ENCODE data around the gene CTNNBL1. TPM values are rescaled to one million over a fixed set of nuclear protein-coding genes. Genes with fewer than 3 reads are reported as not detected.

The CTNNBL1 gene
- total RNA-seq, 1 donor from 2014 or later: 67.0 TPM

DNA sequence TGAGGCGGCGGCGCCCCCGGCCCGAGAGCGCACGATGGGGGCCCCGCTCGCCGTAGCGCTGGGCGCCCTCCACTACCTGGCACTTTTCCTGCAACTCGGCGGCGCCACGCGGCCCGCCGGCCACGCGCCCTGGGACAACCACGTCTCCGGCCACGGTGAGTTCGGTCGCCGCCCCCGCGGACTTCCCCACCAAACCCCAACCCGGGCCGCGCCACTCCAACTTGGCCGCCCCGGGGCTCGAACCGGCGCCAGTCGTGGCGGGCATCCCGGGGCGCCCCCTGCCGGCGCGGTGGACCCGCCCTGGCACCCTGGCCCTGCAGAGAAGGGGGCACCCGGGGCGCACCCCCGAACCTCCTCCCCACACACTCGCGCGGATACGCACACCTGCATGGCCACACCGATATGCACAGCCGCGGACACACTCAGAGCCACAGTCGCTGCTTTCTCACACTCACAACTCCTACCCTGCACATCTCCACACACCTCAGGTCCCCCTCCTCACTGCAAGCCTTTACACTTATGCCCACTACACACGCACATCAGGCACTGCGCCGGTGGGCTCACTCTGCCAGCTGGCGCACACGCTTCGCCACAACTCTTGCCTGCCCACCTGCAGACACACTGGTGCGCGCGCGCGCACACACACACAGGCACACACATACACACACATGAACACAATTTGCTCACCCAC, 209.6 kb downstream of the CTNNBL1 start:
- Mint-ChIP-seq H3K27me3 (ENCODE audit: low read depth, unreplicated experiment) (peaks cover 20% of the 10 kb centered on the region), H3K4me1 (ENCODE audit: low read depth, unreplicated experiment) (peaks cover 28% of the 10 kb centered on the region), H3K36me3 (ENCODE audit: low read depth, unreplicated experiment) (no peaks in the 10 kb centered on the region), H3K27ac (ENCODE audit: unreplicated experiment) (peak overlapping the region; percentile 81), H3K9me3 (ENCODE audit: unreplicated experiment) (peaks cover 3% of the 10 kb centered on the region), H3K4me3 (ENCODE audit: unreplicated experiment) (peak overlapping the region; percentile 94)
- H3K4me3 ChIP-seq (ENCODE audit: insufficient read depth, low read depth, low read length): peak overlapping the region; percentile 31
- peaks cover 34% of the 10 kb centered on the region for H4K20me1 ChIP-seq (ENCODE audit: insufficient read depth, low read length)
- H3K4me1 ChIP-seq (ENCODE audit: insufficient read depth, low read length): peaks cover 20% of the 10 kb centered on the region
- H3K4me2 ChIP-seq (ENCODE audit: low read length): peak overlapping the region; percentile 74
- H3K27ac ChIP-seq (ENCODE audit: low read depth, low read length): no peak overlapping the region
- no peaks in the 10 kb centered on the region for H3K36me3 ChIP-seq (ENCODE audit: insufficient read depth, low read length)
- H2AFZ ChIP-seq (ENCODE audit: low read depth, low read length): peak overlapping the region; percentile 28
- no peaks in the 10 kb centered on the region for H3K79me2 ChIP-seq (ENCODE audit: insufficient read depth, low read length)
- H3K27me3 ChIP-seq (ENCODE audit: insufficient read depth, low read length): peaks cover 15% of the 10 kb centered on the region
- no peaks in the 10 kb centered on the region for H3K9me3 ChIP-seq (ENCODE audit: insufficient read depth, low read depth, low read length)
- H3K9ac ChIP-seq (ENCODE audit: low read length): no peak overlapping the region
- TF ChIP-seq EZH2 (IDR thresholded peaks at IDR 0.05; ENCODE audit: insufficient read depth, low read length): peak; percentile 59
- TF ChIP-seq, protein P1, sequence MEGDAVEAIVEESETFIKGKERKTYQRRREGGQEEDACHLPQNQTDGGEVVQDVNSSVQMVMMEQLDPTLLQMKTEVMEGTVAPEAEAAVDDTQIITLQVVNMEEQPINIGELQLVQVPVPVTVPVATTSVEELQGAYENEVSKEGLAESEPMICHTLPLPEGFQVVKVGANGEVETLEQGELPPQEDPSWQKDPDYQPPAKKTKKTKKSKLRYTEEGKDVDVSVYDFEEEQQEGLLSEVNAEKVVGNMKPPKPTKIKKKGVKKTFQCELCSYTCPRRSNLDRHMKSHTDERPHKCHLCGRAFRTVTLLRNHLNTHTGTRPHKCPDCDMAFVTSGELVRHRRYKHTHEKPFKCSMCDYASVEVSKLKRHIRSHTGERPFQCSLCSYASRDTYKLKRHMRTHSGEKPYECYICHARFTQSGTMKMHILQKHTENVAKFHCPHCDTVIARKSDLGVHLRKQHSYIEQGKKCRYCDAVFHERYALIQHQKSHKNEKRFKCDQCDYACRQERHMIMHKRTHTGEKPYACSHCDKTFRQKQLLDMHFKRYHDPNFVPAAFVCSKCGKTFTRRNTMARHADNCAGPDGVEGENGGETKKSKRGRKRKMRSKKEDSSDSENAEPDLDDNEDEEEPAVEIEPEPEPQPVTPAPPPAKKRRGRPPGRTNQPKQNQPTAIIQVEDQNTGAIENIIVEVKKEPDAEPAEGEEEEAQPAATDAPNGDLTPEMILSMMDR (IDR thresholded peaks at IDR 0.05; ENCODE audit: insufficient read depth, low read depth, low read length): peak; percentile 6
- no peak for FAIRE-seq
- DNase-seq (ENCODE audit: low read depth): no peak

DNA sequence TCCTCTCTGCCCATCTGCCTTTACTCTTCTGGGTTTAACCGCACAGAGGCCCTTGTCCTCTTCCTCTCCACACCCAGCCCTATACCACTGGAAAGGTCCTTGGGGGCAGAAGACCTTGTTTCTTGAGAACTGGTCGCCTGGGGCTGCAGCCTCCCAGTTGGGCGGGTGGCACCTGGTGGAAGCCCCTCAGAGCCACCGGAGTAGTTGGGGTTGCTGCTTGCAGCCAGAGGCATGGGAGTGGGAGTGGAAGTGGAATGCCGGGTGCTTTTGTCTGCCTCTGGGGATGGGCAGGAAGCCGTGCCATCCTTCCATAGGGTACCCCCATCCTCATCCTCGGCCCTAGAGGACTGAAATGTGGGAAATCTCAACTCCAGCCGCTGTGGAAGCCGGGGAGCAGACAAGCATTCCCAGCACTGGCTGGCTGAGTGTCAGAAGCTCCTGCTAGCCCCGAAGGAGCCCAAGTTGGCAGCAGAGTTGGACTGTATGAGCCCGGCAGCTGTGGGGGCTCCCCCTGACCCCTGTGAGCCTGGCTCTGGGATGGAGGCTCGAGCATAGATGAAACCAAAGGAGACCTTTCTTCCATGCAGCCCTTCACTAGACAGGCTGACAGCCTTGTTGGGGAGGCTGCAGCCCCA, 210.3 kb downstream of the CTNNBL1 start:
- Histone ChIP-seq H4K20me1 (ENCODE audit: insufficient read depth, low read length) (peaks cover 37% of the 10 kb centered on the region), H3K4me2 (ENCODE audit: low read length) (peak overlapping the region; percentile 74), H3K79me2 (ENCODE audit: insufficient read depth, low read length) (no peaks in the 10 kb centered on the region), H3K36me3 (ENCODE audit: insufficient read depth, low read length) (no peaks in the 10 kb centered on the region), H3K4me3 (ENCODE audit: insufficient read depth, low read depth, low read length) (no peak overlapping the region), H3K27ac (ENCODE audit: low read depth, low read length) (no peak overlapping the region), H3K27me3 (ENCODE audit: insufficient read depth, low read length) (peaks cover 15% of the 10 kb centered on the region), H2AFZ (ENCODE audit: low read depth, low read length) (no peak overlapping the region), H3K9ac (ENCODE audit: low read length) (no peak overlapping the region), H3K9me3 (ENCODE audit: insufficient read depth, low read depth, low read length) (no peaks in the 10 kb centered on the region), H3K4me1 (ENCODE audit: insufficient read depth, low read length) (peaks cover 16% of the 10 kb centered on the region)
- no peak for DNase-seq (ENCODE audit: low read depth)
- peak overlapping the region; percentile 94 for H3K4me3 Mint-ChIP-seq (ENCODE audit: unreplicated experiment)
- H3K27ac Mint-ChIP-seq (ENCODE audit: unreplicated experiment): peak overlapping the region; percentile 81
- H3K36me3 Mint-ChIP-seq (ENCODE audit: low read depth, unreplicated experiment): no peaks in the 10 kb centered on the region
- H3K9me3 Mint-ChIP-seq (ENCODE audit: unreplicated experiment): peaks cover 3% of the 10 kb centered on the region
- H3K27me3 Mint-ChIP-seq (ENCODE audit: low read depth, unreplicated experiment): peaks cover 20% of the 10 kb centered on the region
- TF ChIP-seq, protein P1 (IDR thresholded peaks at IDR 0.05; ENCODE audit: insufficient read depth, low read depth, low read length): no peak
- no peak for TF ChIP-seq EZH2 (IDR thresholded peaks at IDR 0.05; ENCODE audit: insufficient read depth, low read length)
- FAIRE-seq: no peak
- peaks cover 28% of the 10 kb centered on the region for H3K4me1 Mint-ChIP-seq (ENCODE audit: low read depth, unreplicated experiment)
